22Rv1 (cell line): ENCODE measurements around the gene ASCL2.

Experiments used
- CTCF ChIP-seq: fragments of 450-650 bp; IDR thresholded peaks from 2 replicates; pipeline ENCODE4 v1.5.1; 2017; ENCODE audit warnings: mild to moderate bottlenecking
- ZFX ChIP-seq: fragments of 450-650 bp; IDR thresholded peaks from 2 replicates; pipeline ENCODE4 v1.6.1; 2017; ENCODE audit warnings: antibody characterized with exemption, borderline replicate concordance

DNA sequence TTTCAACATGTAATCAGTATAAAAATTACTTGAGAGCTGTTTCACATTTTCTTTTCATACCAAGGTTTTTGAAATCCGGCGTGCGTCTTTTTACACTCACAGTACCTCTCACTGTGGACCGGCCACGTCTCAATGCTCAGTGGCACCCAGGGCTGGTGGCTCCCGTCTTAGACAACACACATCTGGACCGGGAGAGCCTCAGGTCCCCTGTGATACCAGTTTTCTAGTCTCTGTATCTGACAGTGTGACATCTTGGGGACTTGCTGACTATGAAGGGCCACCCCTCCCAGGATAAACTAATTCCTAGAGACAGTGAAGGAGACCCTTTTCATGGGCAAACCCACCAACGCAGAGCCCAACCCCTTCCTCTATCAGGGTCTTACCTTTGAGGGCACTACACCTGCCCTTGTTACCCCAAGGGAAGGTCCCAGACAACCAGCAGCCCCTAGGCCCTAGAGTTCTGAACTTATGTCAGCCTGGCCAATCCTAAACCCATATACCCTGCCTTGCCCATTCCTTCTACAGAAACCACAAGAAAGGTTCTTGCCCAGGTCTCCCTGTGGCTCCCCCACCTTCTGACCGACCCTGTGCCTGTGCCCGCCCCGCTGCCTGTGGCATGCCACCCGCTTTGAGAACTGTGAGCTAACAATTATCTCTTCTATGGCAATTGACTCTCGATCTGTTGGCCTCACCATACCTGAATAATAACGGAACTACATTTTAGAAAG, 6.1 kb upstream of the ASCL2 start:
- TF ChIP-seq CTCF (no peak), ZFX (no peak)
